Subcutaneous adipose tissue (tissue), 4 donors: Measurements from ENCODE around the gene RET. TPM values are rescaled to one million over a fixed set of nuclear protein-coding genes. Genes with fewer than 3 reads are reported as not detected.

Experiments
- total RNA-seq, 4 donors: library from RNA; depleted of rRNA; stranded (reverse); fragments of >200 nt; gene quantifications; one replicate each; pipeline ENCODE4 v1.1.0, GENCODE V29; 2016
- TF ChIP-seq, protein P1 (sequence below): fragments of 450-650 bp; IDR thresholded peaks from one replicate; pipeline ENCODE4 v1.5.1; 2016; ENCODE audit warnings: low read depth, mild to moderate bottlenecking, control low read depth, antibody characterized with exemption, moderate library complexity

The RET gene
- total RNA-seq, 4 donors from 2014 or later, result 0.19 to 1.9 (median 0.49) TPM

DNA sequence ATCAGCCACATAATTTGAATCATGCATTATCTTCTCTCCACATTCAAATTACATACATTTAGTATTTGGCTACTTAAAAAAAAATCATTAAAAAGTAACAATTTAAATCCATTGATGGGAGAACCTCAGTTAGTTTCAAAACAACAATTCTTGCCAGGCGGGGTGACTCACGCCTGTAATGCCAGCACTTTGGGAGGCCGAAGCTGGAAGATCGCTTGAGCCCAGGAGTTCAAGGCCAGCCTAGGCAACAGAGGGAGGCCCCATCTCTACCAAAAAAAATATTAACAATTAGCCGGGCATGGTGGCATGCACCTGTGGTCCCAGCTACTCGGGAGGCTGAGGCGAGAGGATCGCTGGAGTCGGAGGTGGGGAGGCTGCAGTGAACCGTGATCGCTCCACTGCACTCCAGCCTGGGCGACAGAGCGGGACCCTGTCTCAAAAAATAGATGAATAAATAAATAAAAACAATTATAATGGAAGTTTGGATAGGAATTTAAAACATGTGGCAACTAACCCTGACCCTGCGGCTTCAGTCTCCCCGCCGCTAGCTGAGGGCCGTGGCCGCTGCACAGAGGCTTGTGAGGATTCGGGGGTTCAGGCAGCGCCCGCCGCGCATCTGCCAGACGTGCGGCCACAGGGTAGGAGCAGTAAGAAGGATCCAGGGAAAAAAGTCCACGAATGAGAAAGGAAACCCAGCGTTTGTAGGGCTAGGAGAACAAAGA is 60.3 kb downstream of the RET start:
- TF ChIP-seq, protein P1, sequence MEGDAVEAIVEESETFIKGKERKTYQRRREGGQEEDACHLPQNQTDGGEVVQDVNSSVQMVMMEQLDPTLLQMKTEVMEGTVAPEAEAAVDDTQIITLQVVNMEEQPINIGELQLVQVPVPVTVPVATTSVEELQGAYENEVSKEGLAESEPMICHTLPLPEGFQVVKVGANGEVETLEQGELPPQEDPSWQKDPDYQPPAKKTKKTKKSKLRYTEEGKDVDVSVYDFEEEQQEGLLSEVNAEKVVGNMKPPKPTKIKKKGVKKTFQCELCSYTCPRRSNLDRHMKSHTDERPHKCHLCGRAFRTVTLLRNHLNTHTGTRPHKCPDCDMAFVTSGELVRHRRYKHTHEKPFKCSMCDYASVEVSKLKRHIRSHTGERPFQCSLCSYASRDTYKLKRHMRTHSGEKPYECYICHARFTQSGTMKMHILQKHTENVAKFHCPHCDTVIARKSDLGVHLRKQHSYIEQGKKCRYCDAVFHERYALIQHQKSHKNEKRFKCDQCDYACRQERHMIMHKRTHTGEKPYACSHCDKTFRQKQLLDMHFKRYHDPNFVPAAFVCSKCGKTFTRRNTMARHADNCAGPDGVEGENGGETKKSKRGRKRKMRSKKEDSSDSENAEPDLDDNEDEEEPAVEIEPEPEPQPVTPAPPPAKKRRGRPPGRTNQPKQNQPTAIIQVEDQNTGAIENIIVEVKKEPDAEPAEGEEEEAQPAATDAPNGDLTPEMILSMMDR, result no peak

DNA sequence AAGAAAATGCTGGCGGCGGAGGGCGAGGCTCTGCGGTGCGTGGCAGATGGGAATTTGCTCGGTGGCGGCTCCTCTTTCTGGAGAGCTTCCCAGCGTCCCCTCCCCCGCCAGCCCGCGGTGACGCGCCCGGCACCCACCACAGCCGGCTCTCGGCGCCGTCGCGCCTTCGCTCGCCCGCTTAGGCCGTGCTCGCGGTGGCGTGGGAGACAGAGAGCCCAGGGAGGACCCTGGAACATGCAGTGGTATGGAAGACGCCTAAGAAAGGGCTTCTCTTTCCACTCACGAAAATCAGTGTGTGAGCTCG is 60.8 kb downstream of the RET start:
- TF ChIP-seq, protein P1, result no peak

DNA sequence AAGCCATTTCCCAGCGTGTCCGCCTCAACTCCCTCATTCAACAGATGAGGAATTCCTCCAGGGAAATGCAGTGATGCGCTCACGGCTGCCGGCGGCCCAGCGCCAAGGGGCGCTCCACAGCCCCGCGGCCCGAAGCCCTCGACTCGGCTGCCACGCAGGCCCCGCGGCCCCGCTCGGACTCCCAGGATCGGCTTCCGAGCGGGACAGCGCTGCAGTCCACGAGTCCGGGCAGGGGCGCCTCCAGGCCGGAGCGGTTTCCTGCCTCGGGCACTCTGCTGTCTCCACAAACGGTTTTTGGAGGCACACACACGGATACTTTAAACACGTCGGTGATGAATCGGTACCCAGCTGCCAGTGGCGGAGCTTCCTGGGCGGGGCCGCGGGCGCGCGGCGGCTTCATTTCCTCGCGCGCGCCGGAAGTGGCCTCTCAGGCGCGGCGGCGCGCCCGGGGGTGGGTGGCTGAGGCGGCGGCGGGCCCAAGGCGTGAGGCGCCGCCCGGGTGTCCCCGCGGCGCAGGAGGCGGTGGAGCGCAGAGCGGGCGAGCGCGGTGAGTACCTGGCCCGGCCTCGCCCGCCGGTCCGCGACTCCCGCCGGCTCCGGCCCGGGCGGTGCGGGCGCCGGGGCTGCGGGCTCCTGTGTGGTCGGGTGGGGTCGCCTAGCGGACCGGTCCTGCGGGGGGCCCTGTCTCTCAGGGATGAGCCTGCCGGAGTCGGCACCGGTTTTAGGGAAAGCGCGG is 61.3 kb downstream of the RET start, which contains the start of gene CSGALNACT2:
Gene CSGALNACT2, plus strand, starts transcription at position 425 of the 736 bp plus-strand sequence. CDS start 16,705 bp downstream, outside the sequence.
- TF ChIP-seq, protein P1, result no peak

DNA sequence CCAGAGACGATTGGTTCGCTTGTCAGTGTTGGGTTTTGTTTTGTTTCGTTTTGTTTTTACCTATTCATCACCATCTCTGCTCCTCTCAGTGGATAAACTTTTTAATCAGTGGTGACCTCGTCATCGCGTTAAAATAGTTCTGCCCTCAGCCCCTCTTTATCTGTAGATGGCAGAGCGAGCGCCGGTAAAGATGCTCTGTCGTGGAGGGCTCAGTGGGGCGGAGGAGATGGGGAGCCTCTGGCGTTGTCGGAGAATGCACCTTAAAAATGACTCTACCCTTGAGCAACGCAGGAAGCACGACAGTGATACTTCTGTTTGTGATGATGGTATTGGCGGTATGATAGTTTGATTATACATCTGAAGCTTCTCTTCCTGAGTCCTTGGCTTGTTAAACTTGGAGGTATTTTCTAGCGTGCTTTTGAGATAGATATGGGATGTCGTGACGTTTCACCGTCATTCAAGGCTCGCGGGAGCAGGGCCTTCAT is 61.9 kb downstream of the RET start:
- TF ChIP-seq, protein P1, result no peak

DNA sequence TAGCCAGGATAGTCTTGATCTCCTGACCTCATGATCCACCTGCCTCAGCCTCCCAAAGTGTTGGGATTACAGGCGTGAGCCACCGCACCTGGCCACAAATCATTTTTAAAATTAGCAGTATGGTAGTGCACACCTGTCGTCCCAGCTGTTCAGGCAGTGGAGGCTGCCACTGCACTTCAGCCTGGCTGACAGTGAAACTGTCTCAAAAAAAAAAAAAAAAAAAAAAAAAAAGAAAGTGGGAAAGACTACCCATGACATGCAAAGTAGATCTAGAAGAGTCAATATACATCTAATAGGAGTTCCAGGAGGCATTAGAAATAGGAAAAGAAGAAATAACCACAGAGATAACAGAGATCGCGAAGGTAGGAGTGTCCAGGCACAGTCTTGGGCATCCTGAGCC is 64.6 kb downstream of the RET start:
- TF ChIP-seq, protein P1, result no peak

DNA sequence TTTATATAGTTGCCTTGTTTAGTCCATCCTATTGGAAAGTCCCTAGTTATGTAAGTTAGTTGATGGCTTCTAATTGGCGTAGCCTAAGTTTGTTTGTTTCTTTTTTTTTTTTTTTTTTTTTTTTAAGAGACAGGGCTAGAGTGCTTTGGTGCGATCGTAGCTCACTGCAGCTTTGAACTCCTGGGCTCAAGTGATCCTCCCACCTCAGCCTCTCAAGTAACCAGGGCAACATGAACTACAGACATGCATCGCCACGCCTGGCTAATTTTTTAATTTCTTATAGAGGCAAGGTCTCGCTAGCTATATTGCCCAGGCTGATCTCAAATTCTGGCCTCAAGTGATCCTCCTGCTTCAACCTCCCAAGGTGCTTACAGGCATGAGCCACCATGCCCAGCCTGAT is 68.4 kb downstream of the RET start:
- TF ChIP-seq, protein P1, result no peak

DNA sequence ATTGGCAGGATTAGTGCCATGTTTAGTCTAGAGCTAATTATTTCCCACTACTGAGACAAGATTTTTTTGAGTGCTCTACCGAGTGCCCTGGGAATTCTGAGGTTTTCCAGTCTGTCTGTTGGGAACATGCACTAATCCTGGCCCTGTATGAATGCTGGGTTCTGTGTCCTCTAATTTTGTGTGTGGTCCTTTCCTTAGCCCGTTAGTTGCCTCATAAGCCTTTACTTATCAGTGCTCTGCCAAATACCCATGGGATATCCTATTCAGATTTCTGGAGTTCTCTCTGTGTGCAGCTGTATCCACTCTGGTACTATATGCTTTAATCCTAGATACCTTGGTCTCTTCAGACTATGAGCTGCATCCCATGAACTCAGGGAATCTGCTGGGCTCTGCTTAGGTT is 74.5 kb downstream of the RET start:
- TF ChIP-seq, protein P1, result no peak
